H1 (cell line): ENCODE results near the gene CEP350. TPM values are rescaled to one million over a fixed set of nuclear protein-coding genes. Genes with fewer than 3 reads are reported as not detected.

Experiments used
- CTCF ChIA-PET: fragments of 300-600 bp; sonication (Branson Sonifier 250); formaldehyde crosslinking; loops from one replicate; lab custom pipeline; 2021; ENCODE audit not compliant: partially characterized antibody; lab: Charles Lee
- POLR2A ChIA-PET: fragments of 300-600 bp; sonication (Branson Sonifier 250); formaldehyde crosslinking; loops from one replicate; lab custom pipeline; 2021; ENCODE audit warnings: inconsistent platforms; ENCODE audit not compliant: partially characterized antibody; lab: Charles Lee
- DNase-seq, 2 experiments: peaks; one replicate each; pipeline versions ENCODE4 v3.0.0 to v3.0.0-alpha.2; 2010 to 2022; ENCODE audit warnings: low spot score in 2 of 2, low read depth in 1 of 2, mixed read lengths in 1 of 2
- FAIRE-seq: peaks from 2 replicates; lab custom pipeline; 2011; peaks lifted over from hg19 to GRCh38; lab: Jason Lieb, UNC
- H2AFZ ChIP-seq: 2 replicates; pipeline ENCODE4 v1.8.1; 2012; ENCODE audit warnings: low read length, inconsistent platforms
- H2AK5ac ChIP-seq: 2 replicates; pipeline ENCODE4 v1.6.1; 2013; ENCODE audit warnings: low read depth, low read length
- H2BK120ac ChIP-seq: replicated peaks from 2 replicates; pipeline ENCODE3; 2013; ENCODE audit warnings: low read depth, low read length, inconsistent platforms
- H2BK12ac ChIP-seq: 2 replicates; pipeline ENCODE4 v1.6.1; 2013; ENCODE audit warnings: low read depth, low read length
- H2BK15ac ChIP-seq: 2 replicates; pipeline ENCODE4 v1.6.1; 2013; ENCODE audit warnings: low read length
- H2BK20ac ChIP-seq: 2 replicates; pipeline ENCODE4 v1.6.1; 2013; ENCODE audit warnings: low read length
- H2BK5ac ChIP-seq: 2 replicates; pipeline ENCODE4 v1.6.1; 2013; ENCODE audit warnings: low read depth, low read length
- H3K14ac ChIP-seq: 2 replicates; pipeline ENCODE4 v1.6.1; 2013; ENCODE audit warnings: inconsistent platforms; ENCODE audit not compliant: insufficient read length
- H3K18ac ChIP-seq: 2 replicates; pipeline ENCODE4 v1.6.1; 2013; ENCODE audit warnings: low read length; ENCODE audit errors: extremely low read depth
- H3K23ac ChIP-seq: 2 replicates; pipeline ENCODE4 v1.6.1; 2013; ENCODE audit warnings: inconsistent platforms; ENCODE audit not compliant: insufficient read length
- H3K23me2 ChIP-seq: 2 replicates; pipeline ENCODE4 v1.6.1; 2013; ENCODE audit warnings: low read depth, low read length
- H3K27ac ChIP-seq: 2 replicates; pipeline ENCODE4 v1.6.1; 2011; ENCODE audit warnings: low read depth, low read length, inconsistent platforms
- H3K27me3 ChIP-seq, 4 experiments: replicated peaks in 1 of 4; 1 replicate in 1 of 4; 2 replicates in 3 of 4; pipeline versions ENCODE4 v1.6.1 to v1.8.1; 2011 to 2013; ENCODE audit warnings: low read length in 3 of 4, mild to moderate bottlenecking in 3 of 4, inconsistent platforms in 2 of 4, mixed read lengths in 2 of 4, moderate library complexity in 1 of 4; ENCODE audit not compliant: control insufficient read depth in 3 of 4, insufficient read depth in 3 of 4; ENCODE audit errors: extremely low read depth in 1 of 4
- H3K36me3 ChIP-seq, 4 experiments: 2 replicates each; pipeline versions ENCODE4 v1.6.1 to v1.8.1; 2011 to 2013; ENCODE audit warnings: mild to moderate bottlenecking in 4 of 4, low read length in 3 of 4, moderate library complexity in 2 of 4, control low read depth in 1 of 4, inconsistent platforms in 1 of 4; ENCODE audit not compliant: insufficient read depth in 4 of 4, control insufficient read depth in 2 of 4
- H3K4ac ChIP-seq: replicated peaks from 2 replicates; pipeline ENCODE3; 2013; ENCODE audit warnings: low read length, low read depth, mixed read lengths, inconsistent platforms; ENCODE audit not compliant: insufficient read length
- H3K4me1 ChIP-seq, 4 experiments: replicated peaks in 1 of 4; 1 replicate in 1 of 4; 2 replicates in 3 of 4; pipeline versions ENCODE4 v1.6.1 to v1.8.1; 2011 to 2013; ENCODE audit warnings: low read length in 3 of 4, inconsistent platforms in 2 of 4, mixed read lengths in 1 of 4; ENCODE audit not compliant: insufficient read depth in 4 of 4, control insufficient read depth in 3 of 4
- H3K4me2 ChIP-seq, 2 experiments: 2 replicates each; pipeline versions ENCODE4 v1.6.1 to v1.8.1; 2011 to 2013; ENCODE audit warnings: low read depth in 2 of 2, low read length in 2 of 2, control low read depth in 1 of 2, inconsistent platforms in 1 of 2, mild to moderate bottlenecking in 1 of 2; ENCODE audit not compliant: insufficient read depth in 1 of 2
- H3K4me3 ChIP-seq, 4 experiments: fragments of 200-600, 300-600 bp in 1 of 4; sonication (generic), shearing (Covaris generic), sonication (Bioruptor Twin) in 1 of 4; 2 replicates each; pipeline versions ENCODE4 v1.5.1 to v1.8.1; 2011 to 2016; ENCODE audit warnings: low read length in 4 of 4, low read depth in 3 of 4, control low read depth in 2 of 4, inconsistent platforms in 2 of 4, mild to moderate bottlenecking in 2 of 4, mixed read lengths in 1 of 4, moderate library complexity in 1 of 4; ENCODE audit not compliant: insufficient read depth in 2 of 4; ENCODE audit errors: extremely low read depth in 1 of 4
- H3K56ac ChIP-seq: replicated peaks from 2 replicates; pipeline ENCODE3; 2013; ENCODE audit warnings: low read depth, mild to moderate bottlenecking, mixed read lengths, low read length, inconsistent platforms; ENCODE audit not compliant: insufficient read length
- H3K79me1 ChIP-seq: 2 replicates; pipeline ENCODE4 v1.6.1; 2013; ENCODE audit warnings: low read depth, low read length, control low read depth
- H3K79me2 ChIP-seq, 2 experiments: 2 replicates each; pipeline versions ENCODE4 v1.6.1 to v1.8.1; 2012 to 2013; ENCODE audit warnings: low read length in 2 of 2, mild to moderate bottlenecking in 2 of 2, inconsistent platforms in 1 of 2; ENCODE audit not compliant: insufficient read depth in 2 of 2, control insufficient read depth in 1 of 2
- H3K9ac ChIP-seq, 4 experiments: replicated peaks in 1 of 4; 1 replicate in 1 of 4; 2 replicates in 3 of 4; pipeline versions ENCODE4 v1.6.1 to v1.8.1; 2011 to 2013; ENCODE audit warnings: low read depth in 3 of 4, low read length in 3 of 4, control low read depth in 2 of 4, mild to moderate bottlenecking in 2 of 4, moderate library complexity in 2 of 4, inconsistent platforms in 1 of 4; ENCODE audit errors: extremely low read depth in 1 of 4
- H3K9me3 ChIP-seq, 2 experiments: 2 replicates each; pipeline versions ENCODE4 v1.6.1 to v1.8.1; 2012 to 2013; ENCODE audit warnings: mild to moderate bottlenecking in 2 of 2, moderate library complexity in 2 of 2, control low read depth in 1 of 2, inconsistent platforms in 1 of 2, low read depth in 1 of 2, low read length in 1 of 2, mixed read lengths in 1 of 2; ENCODE audit not compliant: insufficient read depth in 2 of 2
- H4K20me1 ChIP-seq, 2 experiments: replicated peaks in 1 of 2; 2 replicates each; pipeline versions ENCODE3 to v1.8.1; 2011 to 2013; ENCODE audit warnings: inconsistent platforms in 2 of 2, low read length in 2 of 2, mild to moderate bottlenecking in 1 of 2; ENCODE audit not compliant: insufficient read depth in 2 of 2, control insufficient read depth in 1 of 2
- H4K5ac ChIP-seq: 2 replicates; pipeline ENCODE4 v1.6.1; 2013; ENCODE audit warnings: low read length, low read depth, mixed read lengths, inconsistent platforms; ENCODE audit not compliant: insufficient read length
- H4K8ac ChIP-seq: 2 replicates; pipeline ENCODE4 v1.8.0; 2013; ENCODE audit warnings: mild to moderate bottlenecking, moderate library complexity, low read length, inconsistent platforms; ENCODE audit not compliant: insufficient read depth; ENCODE audit errors: extremely low read depth
- H4K91ac ChIP-seq: replicated peaks from 2 replicates; pipeline ENCODE3; 2013; ENCODE audit warnings: low read length, mixed read lengths, inconsistent platforms; ENCODE audit not compliant: insufficient read length
- ASH2L ChIP-seq: fragments of 200-600, 300-600 bp; sonication (generic); IDR thresholded peaks from one replicate; pipeline ENCODE4 v1.7.1; 2017; ENCODE audit warnings: low read length
- CHD1 ChIP-seq: IDR thresholded peaks from 2 replicates; pipeline ENCODE4 v1.6.1; 2012; ENCODE audit warnings: low read depth, low read length, improper control_type of control experiment
- CTBP2 ChIP-seq: IDR thresholded peaks from 2 replicates; pipeline ENCODE4 v1.7.0; 2011; ENCODE audit warnings: borderline replicate concordance, mild to moderate bottlenecking, moderate library complexity, mixed read lengths, low read length; ENCODE audit not compliant: insufficient read depth, insufficient read length
- EP300 ChIP-seq, 2 experiments: IDR thresholded peaks; 1 replicate in 1 of 2; 2 replicates in 1 of 2; pipeline ENCODE4 v1.6.1; 2011 to 2012; ENCODE audit warnings: low read depth in 2 of 2, low read length in 2 of 2, mild to moderate bottlenecking in 2 of 2, borderline replicate concordance in 1 of 2, inconsistent platforms in 1 of 2, moderate library complexity in 1 of 2
- GABPA ChIP-seq: IDR thresholded peaks from 2 replicates; pipeline ENCODE4 v1.6.1; 2011; ENCODE audit warnings: mild to moderate bottlenecking, low read length, moderate library complexity, borderline replicate concordance; ENCODE audit not compliant: insufficient read depth
- JUN ChIP-seq: IDR thresholded peaks from 2 replicates; pipeline ENCODE4 v1.6.1; 2011; ENCODE audit warnings: low read depth, mild to moderate bottlenecking, improper control_type of control experiment, low read length
- TBP ChIP-seq: IDR thresholded peaks from 2 replicates; pipeline ENCODE4 v1.6.1; 2011; ENCODE audit warnings: low read depth, low read length, improper control_type of control experiment
- ZNF274 ChIP-seq: IDR thresholded peaks from 2 replicates; pipeline ENCODE4 v1.7.0; 2012; ENCODE audit warnings: low read length, borderline replicate concordance; ENCODE audit errors: extremely low read depth
- WGBS, 2 experiments: shearing (Covaris generic) in 1 of 2; methylation state at CpG; one replicate each; pipeline versions ENCODE4 v1.1.6 to v1.1.7; 2013 to 2015; ENCODE audit warnings: low lambda C conversion rate in 2 of 2, mixed read lengths in 2 of 2, inconsistent platforms in 1 of 2, low coverage in 1 of 2, missing lambda C conversion rate in 1 of 2; ENCODE audit not compliant: insufficient replicate concordance in 2 of 2, insufficient coverage in 1 of 2, insufficient read length in 1 of 2; ENCODE audit errors: extremely low coverage in 1 of 2, missing lambda C conversion rate in 1 of 2; 5-methylcytosine and 5-hydroxymethylcytosine counted together
- polyA plus RNA-seq, 7 experiments: library from polyadenylated mRNA; depleted of rRNA in 3 of 7; stranded (reverse) in 5 of 7; unstranded in 2 of 7; fragments of >200 nt in 5 of 7; fragments of 200-250 nt in 2 of 7; gene quantifications; 1 replicate in 5 of 7; 2 replicates in 1 of 7; 4 replicates in 1 of 7; pipeline versions ENCODE4 v1.2.1 to v1.2.3, GENCODE V29; 2011 to 2013; ENCODE audit warnings: missing spikeins in 2 of 7, mixed read lengths in 2 of 7
- total RNA-seq: library from RNA; stranded (reverse); fragmentation: NEBNext Ultra II Directional; extraction: Animal tissue kit (Norgen Biotek cat#: 25700); gene quantifications from 2 replicates; pipeline ENCODE4 v1.2.1, GENCODE V29; 2021

Gene CEP350
- total and polyA plus RNA-seq, 2 of the 8 experiments (the other 6 are each of a cell fraction or from before 2014, with no cell fraction given) = 5.6 to 39.4 TPM

DNA sequence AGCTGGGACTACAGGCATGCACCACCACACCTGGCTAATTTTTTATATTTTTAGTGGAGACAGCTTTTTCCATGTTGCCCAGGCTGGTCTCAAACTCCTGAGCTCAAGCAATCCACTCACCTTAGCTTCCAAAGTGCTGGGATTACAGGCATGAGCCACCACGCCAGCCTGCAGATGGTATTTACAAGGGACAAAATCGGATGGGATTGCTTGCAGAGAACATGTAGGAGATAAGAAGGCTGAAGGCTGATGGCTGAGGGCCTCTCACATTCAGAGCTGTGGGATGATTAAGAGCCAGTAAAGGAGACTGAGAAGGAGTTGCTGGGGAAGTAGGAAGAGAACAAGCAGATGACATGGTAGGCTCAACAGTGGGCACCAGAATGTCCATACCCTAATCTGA, 176.0 kb downstream of the CEP350 start:
- H2BK120ac ChIP-seq = no peak overlapping the region
- H3K23me2 ChIP-seq = no peaks in the 10 kb centered on the region
- no peak overlapping the region for H2AK5ac ChIP-seq
- 96% methylated on average over 2 of the region's 2 CpGs; no CpG with 5 or more reads in 1 of the 2 experiments for WGBS, 2 experiments
- no peak overlapping the region for H2BK5ac ChIP-seq
- no peaks in the 10 kb centered on the region for H3K36me3 ChIP-seq
- DNase-seq (no peak), FAIRE-seq (no peak)
- H3K27me3 ChIP-seq = no peaks in the 10 kb centered on the region; a peak in 2 of 7 replicates
- no peaks in the 10 kb centered on the region for H4K20me1 ChIP-seq
- no peak overlapping the region for H3K56ac ChIP-seq
- peaks cover 0 to 4% (median 0%) of the 10 kb centered on the region in 4 experiments; a peak in 1 of 7 replicates for H3K4me1 ChIP-seq
- H2BK15ac ChIP-seq = no peak overlapping the region
- no peak overlapping the region for H3K18ac ChIP-seq
- H3K23ac ChIP-seq = no peak overlapping the region
- no peaks in the 10 kb centered on the region for H3K79me1 ChIP-seq
- no peak overlapping the region for H4K91ac ChIP-seq
- H3K14ac ChIP-seq = no peak overlapping the region
- no peak overlapping the region for H3K4ac ChIP-seq
- no peak overlapping the region for H2AFZ ChIP-seq
- H4K5ac ChIP-seq = no peak overlapping the region
- ChIA-PET POLR2A (no interaction called here), CTCF (interaction anchor here (1.6 kb wide), 1 partner anchor 39 kb away, joined by 3 read pairs; no protein-coding TSS in a partner anchor)
- H3K27ac ChIP-seq = no peak overlapping the region
- no peaks in the 10 kb centered on the region for H3K9me3 ChIP-seq
- H2BK12ac ChIP-seq = no peak overlapping the region
- H3K9ac ChIP-seq = no peak overlapping the region
- no peak overlapping the region for H3K4me3 ChIP-seq
- H4K8ac ChIP-seq = no peak overlapping the region
- H3K79me2 ChIP-seq = no peaks in the 10 kb centered on the region
- no peak overlapping the region for H2BK20ac ChIP-seq
- H3K4me2 ChIP-seq = no peak overlapping the region
- no peak for TF ChIP-seq ZNF274
- TF ChIP-seq CTBP2 = no peak
- TF ChIP-seq EP300 (IDR thresholded peaks at IDR 0.05; ENCODE audit: borderline replicate concordance in 1 of 2, low read depth in 2 of 2, low read length in 2 of 2) = no peak
- TF ChIP-seq CHD1 = no peak
- TF ChIP-seq ASH2L = no peak
- TF ChIP-seq TBP = no peak
- TF ChIP-seq JUN = no peak
- TF ChIP-seq GABPA = no peak
